Psoas muscle (tissue), 8 donors: ENCODE results near the gene SPINK1. TPM values are rescaled to one million over a fixed set of nuclear protein-coding genes. Genes with fewer than 3 reads are reported as not detected.

Source experiments
- ATAC-seq, 4 donors: fragments of 200-7000 bp; cut with Tn5 transposase; one replicate each; pipeline ENCODE4 v1.9.1; 2020; ENCODE audit warnings: moderate library complexity in 3 of 4, mild to moderate bottlenecking in 2 of 4
- DNase-seq, 2 donors: peaks; one replicate each; pipeline ENCODE4 v3.0.0-alpha.2; 2020
- H3K27ac ChIP-seq: fragments of 200-600 bp; one replicate; pipeline ENCODE4 v1.8.0; 2022
- H3K27me3 ChIP-seq, 3 donors: fragments of 200-600 bp in 1 of 3; one replicate each; pipeline versions ENCODE4 v1.6.1 to v1.8.0; 2013 to 2022; ENCODE audit warnings: low read length in 2 of 3, mild to moderate bottlenecking in 2 of 3, moderate library complexity in 1 of 3; ENCODE audit not compliant: insufficient read depth in 3 of 3
- H3K36me3 ChIP-seq, 2 donors: fragments of 200-600 bp in 1 of 2; one replicate each; pipeline versions ENCODE4 v1.6.1 to v1.8.0; 2013 to 2022; ENCODE audit warnings: low read depth in 1 of 2, mild to moderate bottlenecking in 1 of 2, moderate library complexity in 1 of 2; ENCODE audit not compliant: insufficient read depth in 1 of 2
- H3K4me1 ChIP-seq: fragments of 200-600 bp; one replicate; pipeline ENCODE4 v1.8.0; 2022
- H3K4me3 ChIP-seq: fragments of 200-600 bp; one replicate; pipeline ENCODE4 v1.8.0; 2022; ENCODE audit warnings: mild to moderate bottlenecking
- H3K9me3 ChIP-seq: fragments of 200-600 bp; one replicate; pipeline ENCODE4 v1.8.0; 2022
- WGBS, 3 donors: extraction: QIAGEN DNeasy Blood & Tissue Kit; methylation state at CpG; one replicate each; pipeline versions ENCODE4 v1.1.6 to v1.1.7; 2013; 5-methylcytosine and 5-hydroxymethylcytosine counted together
- intact Hi-C, 2 donors: fragments of 100-400 bp; cut with DNase I; formaldehyde crosslinking; loops; one replicate each; pipeline versions ENCODE4 v1.11.0 to v1.14.2; 2022
- polyA plus RNA-seq, 3 donors: library from polyadenylated mRNA; stranded (reverse); fragments of 200-250 nt; gene quantifications; one replicate each; pipeline ENCODE4 v1.2.3, GENCODE V29; 2013
- total RNA-seq, 4 donors: library from RNA; stranded (reverse); fragmentation: NEBNext Ultra II Directional in 2 of 4; extraction: Animal tissue kit (Norgen Biotek cat#: 25700) in 2 of 4; gene quantifications; one replicate each; pipeline versions ENCODE4 v1.2.1 to v1.2.4, GENCODE V29; 2021 to 2023
- TF ChIP-seq, protein P1 (sequence below): fragments of 200-600 bp; IDR thresholded peaks from one replicate; pipeline ENCODE4 v1.8.0; 2022; ENCODE audit warnings: antibody characterized with exemption
- donor health status: healthy with polysubstance abuse.
- donor health status: DM: no; HTN: no; CAD: no; lungs with moderate emphysema.
- donor health status: Bipolar disorder and iron deficiency.
- donor health status: healthy.
- donor health status: DM: yes; HTN: yes; CAD: no.
- donor health status: DM: no; HTN: no; CAD: no.
- donor health status: DM: no; HTN: no; CAD: no.
- donor health status: DM: yes; HTN: yes; CAD: no.

The SPINK1 gene
- total and polyA plus RNA-seq, 7 donors: 1.6 to 24.1 (median 7.2) TPM; not detected in 1

DNA sequence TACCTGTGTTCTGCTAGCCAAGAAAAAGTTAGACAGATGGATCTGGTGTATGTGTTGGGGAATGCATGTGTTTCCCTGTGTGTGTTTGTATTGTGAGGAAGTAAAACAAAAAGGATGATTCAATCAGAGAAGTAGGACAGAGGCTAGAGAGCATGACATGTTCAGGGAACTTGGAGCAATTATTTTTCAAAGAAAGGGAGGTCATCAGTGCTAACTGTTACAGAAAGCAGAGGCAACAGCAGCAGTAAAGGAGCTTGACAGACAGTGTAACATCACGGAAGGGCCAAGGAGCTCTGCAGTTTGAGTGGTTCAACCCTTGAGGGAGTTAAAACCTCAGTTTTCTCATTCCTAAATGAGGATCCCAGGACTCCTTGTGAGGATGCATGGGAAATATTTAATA, 13.2 kb downstream of the SPINK1 start:
- ATAC-seq: no peak
- Histone ChIP-seq H3K27ac (no peak overlapping the region), H3K4me3 (no peak overlapping the region), H3K9me3 (no peaks in the 10 kb centered on the region), H3K36me3 (no peaks in the 10 kb centered on the region), H3K27me3 (no peaks in the 10 kb centered on the region), H3K4me1 (no peaks in the 10 kb centered on the region)
- no peak for DNase-seq
- intact Hi-C loops: no loop called here
- 33 to 45% (median 44%) methylated on average over 1 of the region's 1 CpG for WGBS, 3 donors
- TF ChIP-seq, protein P1, sequence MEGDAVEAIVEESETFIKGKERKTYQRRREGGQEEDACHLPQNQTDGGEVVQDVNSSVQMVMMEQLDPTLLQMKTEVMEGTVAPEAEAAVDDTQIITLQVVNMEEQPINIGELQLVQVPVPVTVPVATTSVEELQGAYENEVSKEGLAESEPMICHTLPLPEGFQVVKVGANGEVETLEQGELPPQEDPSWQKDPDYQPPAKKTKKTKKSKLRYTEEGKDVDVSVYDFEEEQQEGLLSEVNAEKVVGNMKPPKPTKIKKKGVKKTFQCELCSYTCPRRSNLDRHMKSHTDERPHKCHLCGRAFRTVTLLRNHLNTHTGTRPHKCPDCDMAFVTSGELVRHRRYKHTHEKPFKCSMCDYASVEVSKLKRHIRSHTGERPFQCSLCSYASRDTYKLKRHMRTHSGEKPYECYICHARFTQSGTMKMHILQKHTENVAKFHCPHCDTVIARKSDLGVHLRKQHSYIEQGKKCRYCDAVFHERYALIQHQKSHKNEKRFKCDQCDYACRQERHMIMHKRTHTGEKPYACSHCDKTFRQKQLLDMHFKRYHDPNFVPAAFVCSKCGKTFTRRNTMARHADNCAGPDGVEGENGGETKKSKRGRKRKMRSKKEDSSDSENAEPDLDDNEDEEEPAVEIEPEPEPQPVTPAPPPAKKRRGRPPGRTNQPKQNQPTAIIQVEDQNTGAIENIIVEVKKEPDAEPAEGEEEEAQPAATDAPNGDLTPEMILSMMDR: no peak

DNA sequence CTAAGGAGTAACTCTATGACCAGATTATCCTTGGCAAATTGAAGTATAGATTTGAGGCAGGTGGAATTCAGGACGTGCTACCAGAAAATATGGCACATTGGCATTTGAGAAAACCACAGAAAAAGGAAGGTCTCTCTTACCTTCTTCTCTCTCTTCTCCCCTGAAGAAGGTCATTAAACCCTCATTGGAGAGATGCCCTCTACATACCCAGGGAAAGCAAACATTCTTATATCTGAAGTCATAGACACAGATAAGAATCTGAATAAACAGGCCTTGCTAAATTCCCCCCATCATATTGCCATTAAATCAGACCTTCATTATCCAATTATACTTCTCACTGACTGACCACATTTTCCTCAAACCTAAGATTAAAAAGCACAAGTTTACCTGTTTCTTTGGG, 17.8 kb downstream of the SPINK1 start:
- Histone ChIP-seq H3K4me1 (no peaks in the 10 kb centered on the region), H3K4me3 (no peak overlapping the region), H3K9me3 (no peaks in the 10 kb centered on the region), H3K36me3 (no peaks in the 10 kb centered on the region), H3K27ac (no peak overlapping the region), H3K27me3 (no peaks in the 10 kb centered on the region)
- no peak for ATAC-seq
- 56 to 70% (median 56%) methylated on average over 1 of the region's 1 CpG for WGBS, 3 donors
- intact Hi-C loops: no loop called here
- TF ChIP-seq, protein P1: no peak
- no peak for DNase-seq

DNA sequence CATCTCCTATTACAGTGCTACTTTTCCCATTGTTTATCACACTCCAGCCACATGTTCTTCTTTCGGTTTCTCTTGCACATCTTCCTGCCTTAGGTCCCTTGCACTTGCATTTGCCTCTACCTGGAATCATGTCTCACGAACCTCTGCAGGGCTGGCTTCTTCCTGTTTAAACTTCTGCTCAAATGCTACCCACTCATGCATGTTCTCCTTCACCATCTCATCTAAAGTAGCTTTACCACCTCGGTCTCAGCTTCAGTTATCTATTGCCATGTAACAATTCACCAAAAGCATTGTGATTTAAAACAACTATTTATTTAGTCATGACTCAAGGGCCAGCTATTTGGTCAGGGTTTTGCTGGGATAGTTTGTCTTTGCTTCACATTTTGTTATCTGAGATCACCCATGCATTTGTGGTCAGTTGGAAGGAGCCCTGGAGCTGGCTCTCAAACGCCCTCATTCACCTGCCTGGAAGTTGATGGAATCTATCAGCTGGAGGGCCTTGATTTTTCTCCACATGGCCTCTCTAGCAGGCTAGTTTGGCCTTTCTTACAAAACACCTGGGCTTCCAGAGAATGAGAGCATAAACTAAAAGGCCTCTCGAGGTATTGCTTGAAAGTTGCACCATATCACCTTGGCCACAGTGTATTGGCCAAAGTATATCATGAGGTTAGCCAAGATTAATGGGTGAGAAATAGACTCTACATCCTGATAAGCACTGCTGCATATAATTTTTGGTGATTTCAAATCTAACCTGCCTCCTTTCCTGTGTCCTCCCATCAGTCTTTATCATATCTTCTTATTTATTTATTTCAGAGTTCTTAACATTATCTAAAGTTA, 21.4 kb downstream of the SPINK1 start:
- no peaks in the 10 kb centered on the region for H3K36me3 ChIP-seq
- TF ChIP-seq, protein P1: no peak
- H3K27me3 ChIP-seq: no peaks in the 10 kb centered on the region
- no peak overlapping the region for H3K27ac ChIP-seq
- intact Hi-C loops: no loop called here
- DNase-seq (no peak), ATAC-seq (no peak)
- no peaks in the 10 kb centered on the region for H3K9me3 ChIP-seq
- H3K4me3 ChIP-seq: no peak overlapping the region
- WGBS, 3 donors: 56 to 75% (median 64%) methylated on average over 5 of the region's 5 CpGs
- H3K4me1 ChIP-seq: no peaks in the 10 kb centered on the region

DNA sequence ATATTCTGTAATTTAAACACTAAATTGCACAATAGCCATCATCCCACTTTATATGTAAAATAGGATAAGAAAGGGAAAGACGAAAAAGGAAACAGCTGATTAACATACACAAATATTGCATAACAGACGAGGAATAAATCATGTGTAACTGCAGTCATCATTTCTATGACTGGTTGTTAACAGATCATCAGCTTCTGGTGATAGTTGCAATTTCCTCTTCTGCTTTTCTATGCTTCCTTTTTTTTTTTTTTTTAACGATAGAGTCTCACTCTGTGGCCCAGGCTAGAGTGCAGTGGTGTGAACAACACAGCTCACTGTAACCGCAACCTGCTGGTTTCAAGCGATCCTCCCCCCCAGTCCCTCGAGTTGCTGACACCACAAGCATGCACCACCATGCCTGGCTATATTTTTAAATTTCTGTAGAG, 26.4 kb downstream of the SPINK1 start:
- no peak overlapping the region for H3K4me3 ChIP-seq
- H3K36me3 ChIP-seq: no peaks in the 10 kb centered on the region
- DNase-seq (peak in 1 of 2 donors; percentile 46), ATAC-seq (no peak)
- H3K9me3 ChIP-seq: no peaks in the 10 kb centered on the region
- H3K27me3 ChIP-seq: no peaks in the 10 kb centered on the region
- intact Hi-C loops: no loop called here
- WGBS, 3 donors: 75 to 80% (median 77%) methylated on average over 6 of the region's 6 CpGs
- H3K27ac ChIP-seq: no peak overlapping the region
- TF ChIP-seq, protein P1: no peak
- no peaks in the 10 kb centered on the region for H3K4me1 ChIP-seq
